IMR-90 (cell line): ENCODE measurements around the gene PPIA. TPM values are rescaled to one million over a fixed set of nuclear protein-coding genes. Genes with fewer than 3 reads are reported as not detected.
"Not testable (repeated sequence)": the region's sequence is repeated elsewhere in the genome, so short reads cannot be mapped to it uniquely, and the experiment has no call there.

Experiments
- ATAC-seq: fragments of 200-7000 bp; cut with Tn5 transposase; 2 replicates; pipeline ENCODE4 v1.9.1; 2020; ENCODE audit warnings: low read depth, mild to moderate bottlenecking, moderate library complexity
- BruUV-seq: library from RNA; stranded (reverse); fragments of 400-500 nt; replicated peaks from 2 replicates; lab custom pipeline; 2021; lab: Mats Ljungman, UMichigan
- CTCF ChIA-PET: fragments of 300-600 bp; formaldehyde crosslinking; extraction: SDS; loops from one replicate; lab custom pipeline; 2021; ENCODE audit warnings: antibody characterized with exemption; lab: Yijun Ruan, JAX
- POLR2A ChIA-PET: fragments of 300-600 bp; sonication (Branson Sonifier 250); formaldehyde crosslinking; loops from one replicate; lab custom pipeline; 2022; ENCODE audit warnings: antibody characterized with exemption; ENCODE audit not compliant: unreplicated experiment; lab: Charles Lee
- DNase-seq: peaks from one replicate; pipeline ENCODE4 v3.0.0; 2013
- H2AFZ ChIP-seq: replicated peaks from 2 replicates; pipeline ENCODE3; 2013; ENCODE audit warnings: low read length, mild to moderate bottlenecking; ENCODE audit not compliant: poor library complexity
- H2AK5ac ChIP-seq: 2 replicates; pipeline ENCODE4 v1.6.1; 2013; ENCODE audit warnings: low read depth, low read length, inconsistent platforms
- H2AK9ac ChIP-seq: replicated peaks from 2 replicates; pipeline ENCODE3; 2013; ENCODE audit warnings: mild to moderate bottlenecking, low read depth, low read length, moderate library complexity; ENCODE audit not compliant: poor library complexity
- H2BK120ac ChIP-seq: 2 replicates; pipeline ENCODE4 v1.6.1; 2013; ENCODE audit warnings: low read depth, low read length, inconsistent platforms
- H2BK15ac ChIP-seq: 3 replicates; pipeline ENCODE4 v1.6.1; 2013; ENCODE audit warnings: low read depth, low read length, inconsistent platforms
- H2BK20ac ChIP-seq: 2 replicates; pipeline ENCODE4 v1.6.1; 2013; ENCODE audit warnings: low read depth, mild to moderate bottlenecking, inconsistent platforms, low read length, moderate library complexity
- H2BK5ac ChIP-seq: 2 replicates; pipeline ENCODE4 v1.6.1; 2013; ENCODE audit warnings: mild to moderate bottlenecking, low read depth, low read length, inconsistent platforms; ENCODE audit not compliant: poor library complexity, severe bottlenecking
- H3K14ac ChIP-seq: replicated peaks from 2 replicates; pipeline ENCODE4 v1.6.1; 2013; ENCODE audit warnings: low read depth, low read length, inconsistent platforms
- H3K18ac ChIP-seq: 2 replicates; pipeline ENCODE4 v1.6.1; 2013; ENCODE audit warnings: low read depth, low read length, control low read depth
- H3K23ac ChIP-seq: 2 replicates; pipeline ENCODE4 v1.6.1; 2013; ENCODE audit warnings: low read depth, low read length, inconsistent platforms
- H3K27ac ChIP-seq: 2 replicates; pipeline ENCODE4 v1.5.1; 2013; ENCODE audit warnings: mild to moderate bottlenecking, control low read depth, low read length; ENCODE audit not compliant: insufficient read depth
- H3K27me3 ChIP-seq: 2 replicates; pipeline ENCODE4 v1.6.1; 2013; ENCODE audit warnings: low read length; ENCODE audit not compliant: control insufficient read depth, insufficient read depth
- H3K36me3 ChIP-seq: 2 replicates; pipeline ENCODE4 v1.6.1; 2013; ENCODE audit warnings: low read length, mixed read lengths; ENCODE audit not compliant: control insufficient read depth, insufficient read depth
- H3K4ac ChIP-seq: 2 replicates; pipeline ENCODE4 v1.6.1; 2013; ENCODE audit warnings: low read depth, low read length, inconsistent platforms
- H3K4me1 ChIP-seq: 2 replicates; pipeline ENCODE4 v1.6.1; 2013; ENCODE audit warnings: low read length, mixed read lengths; ENCODE audit not compliant: control insufficient read depth, insufficient read depth
- H3K4me2 ChIP-seq: 2 replicates; pipeline ENCODE4 v1.6.1; 2013; ENCODE audit warnings: low read depth, mild to moderate bottlenecking, control low read depth, low read length, moderate library complexity
- H3K4me3 ChIP-seq: 2 replicates; pipeline ENCODE4 v1.5.1; 2013; ENCODE audit warnings: low read depth, mild to moderate bottlenecking, control low read depth, low read length, moderate library complexity; ENCODE audit not compliant: insufficient read depth
- H3K56ac ChIP-seq: 2 replicates; pipeline ENCODE4 v1.6.1; 2013; ENCODE audit warnings: low read length, inconsistent platforms; ENCODE audit not compliant: insufficient read depth; ENCODE audit errors: extremely low read depth
- H3K79me1 ChIP-seq, 2 experiments: 2 replicates each; pipeline ENCODE4 v1.6.1; 2013; ENCODE audit warnings: low read length in 2 of 2, inconsistent platforms in 1 of 2, low read depth in 1 of 2
- H3K9ac ChIP-seq: 2 replicates; pipeline ENCODE4 v1.6.1; 2013; ENCODE audit warnings: low read depth, low read length, control low read depth
- H3K9me1 ChIP-seq: 2 replicates; pipeline ENCODE4 v1.6.1; 2013; ENCODE audit warnings: low read length, inconsistent platforms; ENCODE audit not compliant: insufficient read depth
- H3K9me3 ChIP-seq: 2 replicates; pipeline ENCODE4 v1.6.1; 2013; ENCODE audit warnings: low read length; ENCODE audit not compliant: control insufficient read depth, insufficient read depth
- H4K20me1 ChIP-seq: 2 replicates; pipeline ENCODE4 v1.6.1; 2013; ENCODE audit warnings: low read length, inconsistent platforms; ENCODE audit not compliant: insufficient read depth
- H4K5ac ChIP-seq: 2 replicates; pipeline ENCODE4 v1.6.1; 2013; ENCODE audit warnings: mild to moderate bottlenecking, low read depth, low read length, control low read depth
- H4K8ac ChIP-seq, 2 experiments: 2 replicates each; pipeline ENCODE4 v1.6.1; 2013; ENCODE audit warnings: low read depth in 2 of 2, low read length in 2 of 2, control low read depth in 1 of 2, inconsistent platforms in 1 of 2
- H4K91ac ChIP-seq: 2 replicates; pipeline ENCODE4 v1.6.1; 2013; ENCODE audit warnings: low read depth, low read length, inconsistent platforms; ENCODE audit not compliant: insufficient read depth
- BHLHE40 ChIP-seq: fragments of 150-350 bp; IDR thresholded peaks from 2 replicates; pipeline ENCODE4 v1.6.1; 2016; ENCODE audit warnings: mild to moderate bottlenecking, low read depth, low read length
- CHD1 ChIP-seq: IDR thresholded peaks from 2 replicates; pipeline ENCODE4 v1.6.1; 2012; ENCODE audit warnings: low read depth, low read length, improper control_type of control experiment
- FOS ChIP-seq: fragments of 150-350 bp; IDR thresholded peaks from 2 replicates; pipeline ENCODE4 v1.6.1; 2016; ENCODE audit warnings: low read depth, low read length
- RCOR1 ChIP-seq: IDR thresholded peaks from 2 replicates; pipeline ENCODE4 v1.6.1; 2012; ENCODE audit warnings: mild to moderate bottlenecking, low read length, improper control_type of control experiment; ENCODE audit not compliant: insufficient replicate concordance
- WGBS, 2 experiments: methylation state at CpG; one replicate each; pipeline versions ENCODE4 v1.1.5 to v1.1.7; 2013; ENCODE audit warnings: missing lambda C conversion rate in 2 of 2; ENCODE audit not compliant: insufficient read length in 1 of 2; ENCODE audit errors: extremely low coverage in 2 of 2; 5-methylcytosine and 5-hydroxymethylcytosine counted together
- dilution Hi-C: fragments of 300-500 bp; cut with HindIII; formaldehyde crosslinking; loops from one replicate; pipeline ENCODE4 v1.14.3; 2018; ENCODE audit warnings: low sequenced_read_pairs; ENCODE audit not compliant: unreplicated experiment
- in situ Hi-C: fragments of 300-500 bp; cut with MboI; formaldehyde crosslinking; loops from 3 replicates; pipeline ENCODE4 v1.14.3; 2019; ENCODE audit warnings: low sequenced_read_pairs, inconsistent platforms, mixed read lengths
- intact Hi-C: fragments of 100-400 bp; cut with micrococcal nuclease; formaldehyde crosslinking; loops from 2 replicates; pipeline ENCODE4 v1.10.0; 2022
- polyA plus RNA-seq, 3 experiments: library from polyadenylated mRNA; depleted of rRNA; stranded (reverse); fragments of >200 nt; gene quantifications; 2 replicates each; pipeline ENCODE4 v1.2.3, GENCODE V29; 2012; ENCODE audit warnings: low replicate concordance in 1 of 3
- total RNA-seq: library from RNA; depleted of rRNA; stranded (reverse); fragments of >200 nt; gene quantifications from 2 replicates; pipeline ENCODE4 v1.2.3, GENCODE V29; 2012

Gene PPIA
- total and polyA plus RNA-seq, 2 of the 4 experiments (the other 2 are of a cell fraction), result 3,396 to 4,883 TPM

DNA sequence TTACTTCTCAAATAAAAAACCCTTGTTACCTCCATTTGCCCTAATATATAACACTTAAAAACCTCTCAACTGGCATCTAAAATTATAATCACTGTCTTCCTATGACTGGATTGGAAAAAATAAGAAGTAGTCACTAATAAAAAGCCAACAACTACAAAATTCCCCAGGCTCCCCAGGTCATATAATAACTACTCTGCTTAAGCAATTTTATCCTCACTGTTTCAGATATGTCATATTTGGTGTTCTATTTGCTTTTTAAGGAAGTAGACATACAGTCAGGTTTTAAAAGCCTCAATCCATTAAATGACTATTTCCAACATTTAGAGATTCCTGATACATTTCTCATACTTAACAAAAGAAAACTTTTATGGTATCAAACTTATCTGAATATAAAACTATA is 49.0 kb downstream of the PPIA start:
- H3K23ac ChIP-seq, result no peak overlapping the region

GRCh38 chr7:44846390-44846789 is 49.9 kb downstream of the PPIA start:
- H2AFZ ChIP-seq, ATAC-seq, H4K5ac ChIP-seq, dilution Hi-C loops, H3K4me1 ChIP-seq, H3K27me3 ChIP-seq, H3K27ac ChIP-seq, H2AK5ac ChIP-seq, H3K56ac ChIP-seq, H3K4me3 ChIP-seq, H3K9ac ChIP-seq, H2BK15ac ChIP-seq, H4K8ac ChIP-seq, CTCF ChIA-PET, H3K9me3 ChIP-seq, BruUV-seq, H3K9me1 ChIP-seq, H3K36me3 ChIP-seq, H3K4ac ChIP-seq, H2BK20ac ChIP-seq, H2AK9ac ChIP-seq, H3K14ac ChIP-seq, H4K91ac ChIP-seq, H3K18ac ChIP-seq, H3K23ac ChIP-seq, H2BK120ac ChIP-seq, DNase-seq, H2BK5ac ChIP-seq: not testable (repeated sequence)
- 60% methylated on average over 1 of the region's 11 CpGs; no CpG with 5 or more reads in 1 of the 2 experiments for WGBS, 2 experiments
- Histone ChIP-seq H4K20me1 (peaks cover 12% of the 10 kb centered on the region), H3K79me1 (peaks cover 8 to 28% of the 10 kb centered on the region in 2 experiments; a peak in 2 of 4 replicates), H3K4me2 (peak overlapping the region; percentile 96)
- intact Hi-C loops (loop anchor here (5.0 kb wide), 1 partner anchor 239 kb away; the partner anchor contains the start of gene OGDH), in situ Hi-C loops (loop anchor here (10.0 kb wide), 1 partner anchor 252 kb away; no protein-coding TSS in a partner anchor)
- POLR2A ChIA-PET, result interaction anchor here (0.7 kb wide), 1 partner anchor 48 kb away, joined by 3 read pairs; no protein-coding TSS in a partner anchor

More for the DNA sequence above, 49.0 kb downstream of the PPIA start:
- Histone ChIP-seq H2BK120ac (no peak overlapping the region), H3K14ac (no peak overlapping the region), H3K4me1 (0 out of 2 replicates have a peak, but pooled peaks cover 1% of the 10 kb centered on the region), H3K9me1 (peaks cover 3% of the 10 kb centered on the region; the same call in 1 of the 2 replicates), H2AK9ac (no peak overlapping the region), H3K9ac (no peak overlapping the region), H3K9me3 (no peaks in the 10 kb centered on the region), H3K4ac (no peak overlapping the region), H2AFZ (no peak overlapping the region), H3K27ac (no peak overlapping the region), H2BK5ac (no peak overlapping the region), H2BK15ac (no peak overlapping the region), H3K18ac (no peak overlapping the region), H4K20me1 (peaks cover 12% of the 10 kb centered on the region), H4K8ac (no peak overlapping the region), H2AK5ac (no peak overlapping the region), H4K91ac (no peak overlapping the region), H3K4me3 (no peak overlapping the region), H3K79me1 (peaks cover 8 to 34% of the 10 kb centered on the region in 2 experiments; a peak in 3 of 4 replicates), H3K4me2 (no peak overlapping the region), H3K27me3 (no peaks in the 10 kb centered on the region), H3K36me3 (peaks cover 3% of the 10 kb centered on the region), H4K5ac (no peak overlapping the region), H2BK20ac (no peak overlapping the region), H3K56ac (no peak overlapping the region)
- no peak for TF ChIP-seq BHLHE40
- no peak for TF ChIP-seq CHD1
- TF ChIP-seq FOS, result no peak
- TF ChIP-seq RCOR1, result no peak
- dilution Hi-C loops (no loop called here), intact Hi-C loops (loop anchor here (5.0 kb wide), 1 partner anchor 238 kb away; the partner anchor contains the start of gene OGDH), in situ Hi-C loops (loop anchor here (10.0 kb wide), 1 partner anchor 251 kb away; no protein-coding TSS in a partner anchor)
- POLR2A ChIA-PET, result interaction anchor here (0.7 kb wide), 1 partner anchor 47 kb away, joined by 3 read pairs; no protein-coding TSS in a partner anchor
- TSS peak; percentile 47 for BruUV-seq
- DNase-seq (no peak), ATAC-seq (no peak)
- CTCF ChIA-PET, result no interaction called here
